Measurements from ENCODE around the gene PANX3. TPM values are rescaled to one million over a fixed set of nuclear protein-coding genes. Genes with fewer than 3 reads are reported as not detected.

PANX3 gene
- total and polyA plus RNA-seq, 2 of the 13 experiments (the other 11 are each of a cell fraction or from before 2014, with no cell fraction given), result not detected

GRCh38 chr11:124622531-124623451 is 11.6 kb downstream of the PANX3 start, which contains the start of gene TBRG1 (continued):
- no peak for TF ChIP-seq SIN3B (IDR thresholded peaks at IDR 0.05; ENCODE audit: low read length)
- TF ChIP-seq TARDBP (CRISPR knock-in tag; IDR thresholded peaks at IDR 0.05), result peak; percentile 77
- no peak for TF ChIP-seq ZNF879 (CRISPR knock-in tag; IDR thresholded peaks at IDR 0.05)
- TF ChIP-seq, protein P1, sequence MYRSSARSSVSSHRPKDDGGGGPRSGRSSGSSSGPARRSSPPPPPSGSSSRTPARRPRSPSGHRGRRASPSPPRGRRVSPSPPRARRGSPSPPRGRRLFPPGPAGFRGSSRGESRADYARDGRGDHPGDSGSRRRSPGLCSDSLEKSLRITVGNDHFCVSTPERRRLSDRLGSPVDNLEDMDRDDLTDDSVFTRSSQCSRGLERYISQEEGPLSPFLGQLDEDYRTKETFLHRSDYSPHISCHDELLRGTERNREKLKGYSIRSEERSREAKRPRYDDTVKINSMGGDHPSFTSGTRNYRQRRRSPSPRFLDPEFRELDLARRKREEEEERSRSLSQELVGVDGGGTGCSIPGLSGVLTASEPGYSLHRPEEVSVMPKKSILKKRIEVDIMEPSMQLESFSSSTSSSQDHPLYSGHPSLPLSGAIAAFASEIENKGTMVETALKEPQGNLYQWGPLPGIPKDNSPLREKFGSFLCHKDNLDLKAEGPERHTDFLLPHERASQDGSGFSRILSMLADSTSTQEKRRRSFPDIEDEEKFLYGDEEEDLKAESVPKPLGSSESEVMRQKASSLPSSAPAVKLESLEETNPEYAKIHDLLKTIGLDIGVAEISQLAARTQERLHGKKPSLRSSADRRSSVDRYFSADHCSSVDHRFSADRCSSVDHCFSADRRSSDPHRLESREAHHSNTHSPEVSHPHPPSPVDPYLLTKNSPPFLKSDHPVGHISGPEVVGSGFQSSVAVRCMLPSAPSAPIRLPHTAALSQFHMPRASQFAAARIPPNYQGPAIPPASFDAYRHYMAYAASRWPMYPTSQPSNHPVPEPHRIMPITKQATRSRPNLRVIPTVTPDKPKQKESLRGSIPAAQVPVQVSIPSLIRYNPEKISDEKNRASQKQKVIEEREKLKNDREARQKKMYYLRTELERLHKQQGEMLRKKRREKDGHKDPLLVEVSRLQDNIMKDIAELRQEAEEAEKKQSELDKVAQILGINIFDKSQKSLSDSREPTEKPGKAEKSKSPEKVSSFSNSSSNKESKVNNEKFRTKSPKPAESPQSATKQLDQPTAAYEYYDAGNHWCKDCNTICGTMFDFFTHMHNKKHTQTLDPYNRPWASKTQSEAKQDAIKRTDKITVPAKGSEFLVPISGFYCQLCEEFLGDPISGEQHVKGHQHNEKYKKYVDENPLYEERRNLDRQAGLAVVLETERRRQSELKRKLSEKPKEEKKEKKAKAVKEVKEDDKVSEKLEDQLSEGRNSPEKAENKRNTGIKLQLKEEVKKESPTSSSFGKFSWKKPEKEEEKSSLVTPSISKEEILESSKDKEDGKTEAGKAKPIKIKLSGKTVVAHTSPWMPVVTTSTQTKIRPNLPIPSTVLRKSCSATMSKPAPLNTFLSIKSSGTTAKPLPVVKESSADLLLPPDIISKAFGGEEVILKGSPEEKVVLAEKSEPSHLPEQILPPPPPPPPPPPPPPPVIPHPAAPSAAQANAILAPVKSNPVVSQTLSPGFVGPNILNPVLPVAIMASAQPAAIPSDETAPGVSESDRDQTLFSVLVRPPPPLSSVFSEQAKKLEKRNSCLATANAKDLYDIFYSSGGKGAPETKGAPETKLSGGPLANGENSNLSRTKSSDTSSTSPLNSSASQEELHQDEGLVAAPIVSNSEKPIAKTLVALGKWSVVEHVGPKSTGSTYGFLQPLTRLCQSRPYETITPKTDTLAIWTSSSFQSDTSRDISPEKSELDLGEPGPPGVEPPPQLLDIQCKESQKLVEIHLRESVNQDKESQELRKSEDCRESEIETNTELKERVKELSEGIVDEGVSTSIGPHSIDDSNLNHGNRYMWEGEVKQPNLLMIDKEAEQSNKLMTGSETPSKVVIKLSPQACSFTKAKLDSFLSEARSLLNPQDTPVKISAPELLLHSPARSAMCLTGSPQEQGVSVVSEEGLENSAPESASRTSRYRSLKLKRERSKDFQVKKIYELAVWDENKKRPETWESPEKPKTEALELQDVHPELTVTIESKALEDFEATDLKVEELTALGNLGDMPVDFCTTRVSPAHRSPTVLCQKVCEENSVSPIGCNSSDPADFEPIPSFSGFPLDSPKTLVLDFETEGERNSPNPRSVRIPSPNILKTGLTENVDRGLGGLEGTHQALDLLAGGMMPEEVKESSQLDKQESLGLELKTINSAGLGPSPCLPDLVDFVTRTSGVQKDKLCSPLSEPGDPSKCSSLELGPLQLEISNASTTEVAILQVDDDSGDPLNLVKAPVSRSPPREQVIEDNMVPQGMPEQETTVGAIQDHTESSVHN (CRISPR knock-in tag; IDR thresholded peaks at IDR 0.05), result peak; percentile 83; the same call in 1 of the 2 replicates
- TF ChIP-seq POLR2A (IDR thresholded peaks at IDR 0.05; ENCODE audit: insufficient read depth in 1 of 2, low read depth in 2 of 2, low read length in 2 of 2), result peak; percentile 95 to 97
- no peak for TF ChIP-seq ZFP41 (CRISPR knock-in tag; IDR thresholded peaks at IDR 0.05; ENCODE audit: borderline replicate concordance)
- TF ChIP-seq ZMYM4 (CRISPR knock-in tag; IDR thresholded peaks at IDR 0.05), result peak; percentile 92
- TF ChIP-seq, protein P2, sequence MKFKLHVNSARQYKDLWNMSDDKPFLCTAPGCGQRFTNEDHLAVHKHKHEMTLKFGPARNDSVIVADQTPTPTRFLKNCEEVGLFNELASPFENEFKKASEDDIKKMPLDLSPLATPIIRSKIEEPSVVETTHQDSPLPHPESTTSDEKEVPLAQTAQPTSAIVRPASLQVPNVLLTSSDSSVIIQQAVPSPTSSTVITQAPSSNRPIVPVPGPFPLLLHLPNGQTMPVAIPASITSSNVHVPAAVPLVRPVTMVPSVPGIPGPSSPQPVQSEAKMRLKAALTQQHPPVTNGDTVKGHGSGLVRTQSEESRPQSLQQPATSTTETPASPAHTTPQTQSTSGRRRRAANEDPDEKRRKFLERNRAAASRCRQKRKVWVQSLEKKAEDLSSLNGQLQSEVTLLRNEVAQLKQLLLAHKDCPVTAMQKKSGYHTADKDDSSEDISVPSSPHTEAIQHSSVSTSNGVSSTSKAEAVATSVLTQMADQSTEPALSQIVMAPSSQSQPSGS (CRISPR knock-in tag; IDR thresholded peaks at IDR 0.05), result peak; percentile 68; the same call in 1 of the 2 replicates
- no peak for TF ChIP-seq NPAS2 (CRISPR knock-in tag; IDR thresholded peaks at IDR 0.05; ENCODE audit: borderline replicate concordance)
- TF ChIP-seq FLYWCH1 (CRISPR knock-in tag; IDR thresholded peaks at IDR 0.05), result no peak
- no peak for TF ChIP-seq HNF4G (IDR thresholded peaks at IDR 0.05; ENCODE audit: borderline replicate concordance, low read depth, low read length)
- peak; percentile 20; the same call in 1 of the 2 replicates for TF ChIP-seq HNF4G (CRISPR knock-in tag; IDR thresholded peaks at IDR 0.05; ENCODE audit: borderline replicate concordance, low read depth)
- 0 out of 2 replicates have a peak, but pooled peaks have one; percentile 27 for TF ChIP-seq KLF9 (CRISPR knock-in tag; IDR thresholded peaks at IDR 0.05; ENCODE audit: low read depth)
- TF ChIP-seq ZNF614 (CRISPR knock-in tag; IDR thresholded peaks at IDR 0.05; ENCODE audit: borderline replicate concordance), result peak; percentile 48; the same call in 1 of the 2 replicates
- TF ChIP-seq, protein P3, sequence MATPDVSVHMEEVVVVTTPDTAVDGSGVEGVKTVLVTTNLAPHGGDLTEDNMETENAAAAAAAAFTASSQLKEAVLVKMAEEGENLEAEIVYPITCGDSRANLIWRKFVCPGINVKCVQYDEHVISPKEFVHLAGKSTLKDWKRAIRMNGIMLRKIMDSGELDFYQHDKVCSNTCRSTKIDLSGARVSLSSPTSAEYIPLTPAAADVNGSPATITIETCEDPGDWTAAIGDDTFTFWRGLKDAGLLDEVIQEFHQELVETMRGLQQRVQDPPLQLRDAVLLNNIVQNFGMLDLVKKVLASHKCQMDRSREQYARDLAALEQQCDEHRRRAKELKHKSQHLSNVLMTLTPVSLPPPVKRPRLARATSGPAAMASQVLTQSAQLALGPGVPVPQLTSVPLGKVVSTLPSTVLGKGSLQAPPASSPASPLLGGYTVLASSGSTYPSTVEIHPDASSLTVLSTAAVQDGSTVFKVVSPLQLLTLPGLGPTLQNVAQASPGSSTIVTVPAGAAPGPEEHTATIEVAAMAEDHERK (CRISPR knock-in tag; IDR thresholded peaks at IDR 0.05; ENCODE audit: low read depth), result no peak
- peak; percentile 81 for TF ChIP-seq ZSCAN31 (CRISPR knock-in tag; IDR thresholded peaks at IDR 0.05; ENCODE audit: low read depth)
- peak; percentile 73 for TF ChIP-seq ZNF670 (CRISPR knock-in tag; IDR thresholded peaks at IDR 0.05; ENCODE audit: borderline replicate concordance)
- TF ChIP-seq ISL2 (CRISPR knock-in tag; IDR thresholded peaks at IDR 0.05), result peak; percentile 66; the same call in 1 of the 2 replicates
- 0 out of 2 replicates have a peak, but pooled peaks have one; percentile 38 for TF ChIP-seq ESRRA (CRISPR knock-in tag; IDR thresholded peaks at IDR 0.05; ENCODE audit: low read depth)
